HEK293 (cell line): ENCODE data around the gene TNFSF13.
A peak's percentile ranks its signal among the peaks of the same experiment; 100 is the strongest.

ENCODE experiments used
- CTCF ChIA-PET: fragments of 350-600 bp; formaldehyde crosslinking; extraction: SDS; loops from one replicate; lab custom pipeline; 2021; ENCODE audit warnings: antibody characterized with exemption; lab: Yijun Ruan, JAX
- POLR2A ChIA-PET: fragments of 300-600 bp; formaldehyde crosslinking; extraction: SDS; loops from one replicate; lab custom pipeline; 2020; ENCODE audit warnings: antibody characterized with exemption, inconsistent platforms; lab: Yijun Ruan, JAX
- H3K27ac ChIP-seq: fragments of 200-500 bp; sonication (Bioruptor generic); 2 replicates; pipeline ENCODE4 v1.5.1; 2014; ENCODE audit warnings: low read depth, low read length, control low read depth, inconsistent platforms; ENCODE audit errors: extremely low read depth
- H3K36me3 ChIP-seq, 2 experiments: fragments of 200-500 bp in 1 of 2; sonication (Bioruptor generic) in 1 of 2; 1 replicate in 1 of 2; 2 replicates in 1 of 2; pipeline ENCODE4 v1.5.1; 2014 to 2017; ENCODE audit warnings: inconsistent platforms in 2 of 2, low read length in 2 of 2; ENCODE audit not compliant: control insufficient read depth in 2 of 2, insufficient read depth in 1 of 2
- H3K4me1 ChIP-seq: fragments of 200-500 bp; sonication (Bioruptor generic); 2 replicates; pipeline ENCODE4 v1.5.1; 2014; ENCODE audit warnings: mild to moderate bottlenecking, low read length, inconsistent platforms; ENCODE audit not compliant: control insufficient read depth, insufficient read depth
- H3K4me3 ChIP-seq: 2 replicates; pipeline ENCODE4 v1.5.1; 2011; ENCODE audit warnings: low read depth, mild to moderate bottlenecking, control low read depth, low read length, moderate library complexity
- H3K9me3 ChIP-seq: fragments of 200-500 bp; sonication (Bioruptor generic); 2 replicates; pipeline ENCODE4 v1.5.1; 2014; ENCODE audit warnings: low read depth, low read length, inconsistent platforms; ENCODE audit not compliant: control insufficient read depth, insufficient read depth
- CTCF ChIP-seq: fragments of 450-650 bp; formaldehyde crosslinking; IDR thresholded peaks from 2 replicates; pipeline ENCODE4 v1.5.1; 2016; ENCODE audit warnings: missing biosample characterization, missing genetic modification characterization
- EGR2 ChIP-seq: fragments of 450-650 bp; formaldehyde crosslinking; IDR thresholded peaks from 2 replicates; pipeline ENCODE4 v1.5.1; 2016; ENCODE audit warnings: low read depth, missing biosample characterization, missing genetic modification characterization
- KLF17 ChIP-seq: fragments of 450-650 bp; formaldehyde crosslinking; IDR thresholded peaks from 2 replicates; pipeline ENCODE4 v1.5.1; 2016; ENCODE audit warnings: missing biosample characterization, missing genetic modification characterization
- KLF9 ChIP-seq: fragments of 450-650 bp; formaldehyde crosslinking; IDR thresholded peaks from 2 replicates; pipeline ENCODE4 v1.5.1; 2016; ENCODE audit warnings: missing biosample characterization, missing genetic modification characterization, low read depth
- PRDM4 ChIP-seq: fragments of 450-650 bp; formaldehyde crosslinking; IDR thresholded peaks from 2 replicates; pipeline ENCODE4 v1.5.1; 2017; ENCODE audit warnings: missing biosample characterization, missing genetic modification characterization
- SCRT2 ChIP-seq: fragments of 450-650 bp; formaldehyde crosslinking; IDR thresholded peaks from 2 replicates; pipeline ENCODE4 v1.5.1; 2016; ENCODE audit warnings: missing biosample characterization, missing genetic modification characterization
- SETDB1 ChIP-seq: IDR thresholded peaks from one replicate; pipeline ENCODE4 v1.6.1; 2017; ENCODE audit warnings: mild to moderate bottlenecking, low read length, moderate library complexity, mixed read lengths; ENCODE audit not compliant: insufficient read length
- ZBTB48 ChIP-seq: fragments of 450-650 bp; formaldehyde crosslinking; IDR thresholded peaks from 2 replicates; pipeline ENCODE4 v1.5.1; 2016; ENCODE audit warnings: missing biosample characterization, missing genetic modification characterization
- ZBTB6 ChIP-seq: fragments of 450-650 bp; formaldehyde crosslinking; IDR thresholded peaks from 2 replicates; pipeline ENCODE4 v1.5.1; 2017; ENCODE audit warnings: missing biosample characterization, missing genetic modification characterization
- ZFP41 ChIP-seq: fragments of 450-650 bp; formaldehyde crosslinking; IDR thresholded peaks from 2 replicates; pipeline ENCODE4 v1.5.1; 2016; ENCODE audit warnings: missing biosample characterization, missing genetic modification characterization, borderline replicate concordance
- ZFP69B ChIP-seq: fragments of 450-650 bp; formaldehyde crosslinking; IDR thresholded peaks from 2 replicates; pipeline ENCODE4 v1.5.1; 2016; ENCODE audit warnings: missing biosample characterization, missing genetic modification characterization
- ZIC2 ChIP-seq: fragments of 450-650 bp; formaldehyde crosslinking; IDR thresholded peaks from 2 replicates; pipeline ENCODE4 v1.5.1; 2016; ENCODE audit warnings: missing biosample characterization, missing genetic modification characterization
- ZNF138 ChIP-seq: fragments of 450-650 bp; formaldehyde crosslinking; IDR thresholded peaks from 2 replicates; pipeline ENCODE4 v1.5.1; 2016; ENCODE audit warnings: missing biosample characterization, missing genetic modification characterization, borderline replicate concordance
- ZNF302 ChIP-seq: fragments of 450-650 bp; formaldehyde crosslinking; IDR thresholded peaks from 2 replicates; pipeline ENCODE4 v1.5.1; 2016; ENCODE audit warnings: missing biosample characterization, missing genetic modification characterization, low read depth
- ZNF366 ChIP-seq: fragments of 450-650 bp; formaldehyde crosslinking; conservative IDR thresholded peaks from 2 replicates; pipeline ENCODE4 v1.5.1; 2016; ENCODE audit warnings: missing biosample characterization, missing genetic modification characterization
- ZNF426 ChIP-seq: fragments of 450-650 bp; formaldehyde crosslinking; IDR thresholded peaks from 2 replicates; pipeline ENCODE4 v1.5.1; 2017; ENCODE audit warnings: missing biosample characterization, missing genetic modification characterization, mild to moderate bottlenecking, inconsistent platforms, moderate library complexity
- ZNF501 ChIP-seq: fragments of 450-650 bp; formaldehyde crosslinking; IDR thresholded peaks from 2 replicates; pipeline ENCODE4 v1.5.1; 2016; ENCODE audit warnings: missing biosample characterization, missing genetic modification characterization
- ZNF514 ChIP-seq: fragments of 450-650 bp; formaldehyde crosslinking; IDR thresholded peaks from 2 replicates; pipeline ENCODE4 v1.5.1; 2016; ENCODE audit warnings: missing biosample characterization, missing genetic modification characterization
- ZNF600 ChIP-seq: fragments of 450-650 bp; formaldehyde crosslinking; IDR thresholded peaks from 2 replicates; pipeline ENCODE4 v1.5.1; 2016; ENCODE audit warnings: missing biosample characterization, missing genetic modification characterization
- ZNF626 ChIP-seq: fragments of 450-650 bp; sonication (Bioruptor Pico); formaldehyde crosslinking; IDR thresholded peaks from 2 replicates; pipeline ENCODE4 v1.5.1; 2018; ENCODE audit warnings: missing biosample characterization, missing genetic modification characterization, inconsistent platforms
- ZNF660 ChIP-seq: fragments of 450-650 bp; IDR thresholded peaks from 2 replicates; pipeline ENCODE4 v1.5.1; 2018; ENCODE audit warnings: missing biosample characterization, mild to moderate bottlenecking, missing genetic modification characterization
- ZNF701 ChIP-seq: fragments of 450-650 bp; formaldehyde crosslinking; IDR thresholded peaks from 2 replicates; pipeline ENCODE4 v1.5.1; 2016; ENCODE audit warnings: missing biosample characterization, missing genetic modification characterization
- ZNF76 ChIP-seq: fragments of 450-650 bp; formaldehyde crosslinking; IDR thresholded peaks from 2 replicates; pipeline ENCODE4; 2016; ENCODE audit warnings: low read depth, missing biosample characterization, missing genetic modification characterization, borderline replicate concordance
- ZNF837 ChIP-seq: fragments of 450-650 bp; formaldehyde crosslinking; IDR thresholded peaks from 2 replicates; pipeline ENCODE4 v1.5.1; 2016; ENCODE audit warnings: missing biosample characterization, missing genetic modification characterization
- TF ChIP-seq, protein P1 (sequence below): fragments of 450-650 bp; formaldehyde crosslinking; IDR thresholded peaks from 2 replicates; pipeline ENCODE4 v1.5.1; 2016; ENCODE audit warnings: missing biosample characterization, missing genetic modification characterization

The TNFSF13 gene

GRCh38 chr17:7579001-7579833, 20.7 kb downstream of the TNFSF13 start, which contains the start of gene CD68 (continued):
- no peak for TF ChIP-seq ZFP41 (tag by site-specific recombination)
- TF ChIP-seq ZNF366 (tag by site-specific recombination), result peak; percentile 82
- peak; percentile 44; the same call in 1 of the 2 replicates for TF ChIP-seq ZIC2 (tag by site-specific recombination)
- TF ChIP-seq PRDM4 (tag by site-specific recombination), result peak; percentile 78
- no peak; the same call in 1 of the 2 replicates for TF ChIP-seq ZNF76 (tag by site-specific recombination)
- TF ChIP-seq ZFP69B (tag by site-specific recombination), result 0 out of 2 replicates have a peak, but pooled peaks have one; percentile 21
- TF ChIP-seq ZBTB6, result peak; percentile 71

GRCh38 chr17:7579834-7580603, 21.5 kb downstream of the TNFSF13 start:
- Histone ChIP-seq H3K4me3 (no peak overlapping the region), H3K27ac (peak overlapping the region; percentile 47), H3K36me3 (peaks cover 28 to 67% of the 10 kb centered on the region in 2 experiments), H3K4me1 (peaks cover 11% of the 10 kb centered on the region; the same call in 1 of the 2 replicates), H3K9me3 (no peaks in the 10 kb centered on the region)
- ChIA-PET POLR2A (interaction anchor here (0.6 to 3.7 kb wide), 12 partner anchors 9 to 176 kb away, joined by 3 to 50 read pairs (median 6); partner anchors contain the start of genes ATP1B2, FXR2, POLR2A and SAT2), CTCF (interaction anchor here (0.5 to 2.6 kb wide), 6 partner anchors 9 to 196 kb away, joined by 3 to 11 read pairs (median 6); partner anchors contain the start of genes TMEM102, TP53 and WRAP53)
- TF ChIP-seq ZNF426 (tag by site-specific recombination), result no peak
- no peak for TF ChIP-seq KLF17 (tag by site-specific recombination)
- 0 out of 2 replicates have a peak, but pooled peaks have one; percentile 17 for TF ChIP-seq KLF9 (tag by site-specific recombination)
- TF ChIP-seq ZNF626 (tag by site-specific recombination), result no peak
- no peak for TF ChIP-seq ZNF701 (tag by site-specific recombination)
- TF ChIP-seq ZNF600 (tag by site-specific recombination), result peak; percentile 7; the same call in 1 of the 2 replicates
- peak; percentile 36; the same call in 1 of the 2 replicates for TF ChIP-seq CTCF (tag by site-specific recombination)
- no peak for TF ChIP-seq ZNF138 (tag by site-specific recombination)
- TF ChIP-seq SETDB1, result no peak
- TF ChIP-seq SCRT2 (tag by site-specific recombination), result no peak
- 0 out of 2 replicates have a peak, but pooled peaks have one; percentile 73 for TF ChIP-seq ZNF837 (tag by site-specific recombination)
- TF ChIP-seq ZNF501 (tag by site-specific recombination), result no peak
- no peak for TF ChIP-seq ZBTB48
- no peak for TF ChIP-seq ZNF514
- no peak for TF ChIP-seq ZNF302
- TF ChIP-seq, protein P1, sequence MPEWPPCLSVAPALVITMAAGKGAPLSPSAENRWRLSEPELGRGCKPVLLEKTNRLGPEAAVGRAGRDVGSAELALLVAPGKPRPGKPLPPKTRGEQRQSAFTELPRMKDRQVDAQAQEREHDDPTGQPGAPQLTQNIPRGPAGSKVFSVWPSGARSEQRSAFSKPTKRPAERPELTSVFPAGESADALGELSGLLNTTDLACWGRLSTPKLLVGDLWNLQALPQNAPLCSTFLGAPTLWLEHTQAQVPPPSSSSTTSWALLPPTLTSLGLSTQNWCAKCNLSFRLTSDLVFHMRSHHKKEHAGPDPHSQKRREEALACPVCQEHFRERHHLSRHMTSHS (tag by site-specific recombination), result peak; percentile 71; the same call in 1 of the 2 replicates
- no peak for TF ChIP-seq ZNF660 (tag by site-specific recombination)
- peak; percentile 44; the same call in 1 of the 2 replicates for TF ChIP-seq EGR2
